Muscle of back (tissue), 11 donors: ENCODE data around the gene ATRN. TPM values are rescaled to one million over a fixed set of nuclear protein-coding genes. Genes with fewer than 3 reads are reported as not detected.

Source experiments
- DNase-seq, 3 donors: peaks; one replicate each; pipeline versions ENCODE4 v3.0.0 to v3.0.0-alpha.2; 2013
- polyA plus RNA-seq, 10 donors: library from polyadenylated mRNA; unstranded; fragments of 120-200 nt; gene quantifications; one replicate each; pipeline ENCODE4 v1.2.1, GENCODE V29; 2013; ENCODE audit not compliant: insufficient read length in 10 of 10

Gene ATRN
- polyA plus RNA-seq, 10 donors = 20.7 to 30.5 (median 25.2) TPM

GRCh38 chr20:3622406-3622805 is 151.6 kb downstream of the ATRN start:
- DNase-seq = no peak

GRCh38 chr20:3627476-3627875 is 156.7 kb downstream of the ATRN start:
- no peak for DNase-seq

GRCh38 chr20:3628502-3629314 is 157.9 kb downstream of the ATRN start:
- DNase-seq = no peak

- DNase-seq = no peak
These were observed 159.1 kb downstream of the ATRN start for GRCh38 chr20:3629893-3630292.

GRCh38 chr20:3630429-3630828 is 159.6 kb downstream of the ATRN start:
- no peak for DNase-seq

- DNase-seq = no peak
These were observed 160.7 kb downstream of the ATRN start for GRCh38 chr20:3631534-3631933.

GRCh38 chr20:3632311-3633004 is 161.6 kb downstream of the ATRN start:
- no peak for DNase-seq

GRCh38 chr20:3633913-3634478 is 163.2 kb downstream of the ATRN start:
- DNase-seq = no peak

GRCh38 chr20:3635346-3635745 is 164.5 kb downstream of the ATRN start:
- no peak for DNase-seq

- DNase-seq = no peak
These were observed 169.4 kb downstream of the ATRN start for GRCh38 chr20:3640259-3640658.

GRCh38 chr20:3645309-3646066 is 174.7 kb downstream of the ATRN start:
- DNase-seq = no peak

GRCh38 chr20:3646067-3646440 is 175.2 kb downstream of the ATRN start:
- DNase-seq = no peak

GRCh38 chr20:3646651-3647050 is 175.8 kb downstream of the ATRN start:
- no peak for DNase-seq

GRCh38 chr20:3647473-3647872 is 176.7 kb downstream of the ATRN start:
- no peak for DNase-seq

GRCh38 chr20:3648951-3649350 is 178.1 kb downstream of the ATRN start:
- no peak for DNase-seq

- DNase-seq = no peak
These were observed 180.6 kb downstream of the ATRN start for GRCh38 chr20:3651204-3651962.

- no peak for DNase-seq
These were observed 181.4 kb downstream of the ATRN start for GRCh38 chr20:3652221-3652620.

GRCh38 chr20:3652676-3653596 is 182.1 kb downstream of the ATRN start:
- DNase-seq = no peak

GRCh38 chr20:3653921-3654320 is 183.1 kb downstream of the ATRN start:
- no peak for DNase-seq
